Thyroid gland (tissue), 4 donors: ENCODE results near the gene EXOC4. TPM values are rescaled to one million over a fixed set of nuclear protein-coding genes. Genes with fewer than 3 reads are reported as not detected.

Source experiments
- DNase-seq, 2 donors: peaks; one replicate each; pipeline ENCODE4 v3.0.0-alpha.2; 2019
- H3K27ac ChIP-seq, 3 donors: fragments of 200-600 bp; sonication (generic); 1 replicate in 2 of 3; 2 replicates in 1 of 3; pipeline ENCODE4 v1.5.1; 2016 to 2019; ENCODE audit warnings: mild to moderate bottlenecking in 1 of 3, moderate library complexity in 1 of 3
- H3K27me3 ChIP-seq: fragments of 200-600 bp; sonication (generic); one replicate; pipeline ENCODE4 v1.5.1; 2019
- H3K36me3 ChIP-seq, 2 donors: fragments of 200-600 bp; sonication (generic); one replicate each; pipeline ENCODE4 v1.5.1; 2016 to 2019
- H3K4me1 ChIP-seq, 2 donors: fragments of 200-600 bp; sonication (generic); one replicate each; pipeline ENCODE4 v1.5.1; 2017 to 2019
- H3K4me3 ChIP-seq, 3 donors: fragments of 200-600 bp; sonication (generic); replicated peaks in 1 of 3; 1 replicate in 2 of 3; 2 replicates in 1 of 3; pipeline ENCODE4 v1.5.1; 2016; ENCODE audit warnings: mild to moderate bottlenecking in 1 of 3
- H3K9me3 ChIP-seq: fragments of 200-600 bp; sonication (generic); one replicate; pipeline ENCODE4 v1.5.1; 2017
- POLR2A ChIP-seq, 2 donors: fragments of 450-650 bp; IDR thresholded peaks; one replicate each; pipeline ENCODE4 v1.6.1; 2017; ENCODE audit warnings: antibody characterized with exemption in 2 of 2, mild to moderate bottlenecking in 2 of 2, moderate library complexity in 1 of 2
- WGBS, 2 donors: methylation state at CpG; one replicate each; pipeline ENCODE4 v1.1.5; 2017; 5-methylcytosine and 5-hydroxymethylcytosine counted together
- intact Hi-C: fragments of 100-400 bp; cut with DNase I; formaldehyde crosslinking; loops from one replicate; pipeline ENCODE4 v1.15.1; 2023
- total RNA-seq, 4 donors: library from RNA; depleted of rRNA; stranded (reverse); fragments of >200 nt; gene quantifications; one replicate each; pipeline ENCODE4 v1.2.3, GENCODE V29; 2016
- TF ChIP-seq, protein P1 (sequence below), 6 experiments: fragments of 200-600 bp in 3 of 6; fragments of 450-650 bp in 3 of 6; sonication (generic) in 3 of 6; IDR thresholded peaks; one replicate each; pipeline ENCODE4 v1.5.1; 2016 to 2019; ENCODE audit warnings: antibody characterized with exemption in 6 of 6, mild to moderate bottlenecking in 2 of 6, inconsistent platforms in 1 of 6, moderate library complexity in 1 of 6

EXOC4 gene
- total RNA-seq, 4 donors from 2014 or later: 74.0 to 116 (median 107) TPM

DNA sequence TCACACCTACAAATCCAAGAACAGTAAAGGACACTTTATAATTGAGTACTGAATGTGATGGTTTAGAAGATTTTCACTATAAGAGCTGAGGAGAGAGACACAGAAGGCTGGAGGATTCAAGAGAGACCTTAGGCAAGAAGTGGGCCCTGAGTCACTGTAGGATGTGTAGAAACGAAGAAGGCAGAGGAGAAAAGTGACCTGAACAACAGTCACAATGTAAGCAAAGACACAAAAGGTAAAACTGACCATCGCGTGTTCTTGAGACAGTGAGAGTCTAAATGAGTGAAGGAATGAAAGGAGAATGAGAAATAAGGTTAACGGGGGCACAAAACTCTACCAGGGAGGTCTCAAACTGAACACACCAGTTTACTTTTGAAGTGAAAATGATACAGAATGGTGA lies 576.0 kb downstream of the EXOC4 start:
- no peaks in the 10 kb centered on the region for H3K36me3 ChIP-seq
- TF ChIP-seq, protein P1, sequence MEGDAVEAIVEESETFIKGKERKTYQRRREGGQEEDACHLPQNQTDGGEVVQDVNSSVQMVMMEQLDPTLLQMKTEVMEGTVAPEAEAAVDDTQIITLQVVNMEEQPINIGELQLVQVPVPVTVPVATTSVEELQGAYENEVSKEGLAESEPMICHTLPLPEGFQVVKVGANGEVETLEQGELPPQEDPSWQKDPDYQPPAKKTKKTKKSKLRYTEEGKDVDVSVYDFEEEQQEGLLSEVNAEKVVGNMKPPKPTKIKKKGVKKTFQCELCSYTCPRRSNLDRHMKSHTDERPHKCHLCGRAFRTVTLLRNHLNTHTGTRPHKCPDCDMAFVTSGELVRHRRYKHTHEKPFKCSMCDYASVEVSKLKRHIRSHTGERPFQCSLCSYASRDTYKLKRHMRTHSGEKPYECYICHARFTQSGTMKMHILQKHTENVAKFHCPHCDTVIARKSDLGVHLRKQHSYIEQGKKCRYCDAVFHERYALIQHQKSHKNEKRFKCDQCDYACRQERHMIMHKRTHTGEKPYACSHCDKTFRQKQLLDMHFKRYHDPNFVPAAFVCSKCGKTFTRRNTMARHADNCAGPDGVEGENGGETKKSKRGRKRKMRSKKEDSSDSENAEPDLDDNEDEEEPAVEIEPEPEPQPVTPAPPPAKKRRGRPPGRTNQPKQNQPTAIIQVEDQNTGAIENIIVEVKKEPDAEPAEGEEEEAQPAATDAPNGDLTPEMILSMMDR (IDR thresholded peaks at IDR 0.05): no peak
- TF ChIP-seq POLR2A (IDR thresholded peaks at IDR 0.05): no peak
- peaks cover 0 to 7% of the 10 kb centered on the region in 2 donors for H3K4me1 ChIP-seq
- intact Hi-C loops: no loop called here
- no peak overlapping the region for H3K27ac ChIP-seq
- 89 to 91% methylated on average over 4 of the region's 4 CpGs for WGBS, 2 donors
- no peaks in the 10 kb centered on the region for H3K9me3 ChIP-seq
- no peak for DNase-seq
- H3K4me3 ChIP-seq: no peak overlapping the region
- no peaks in the 10 kb centered on the region for H3K27me3 ChIP-seq

DNA sequence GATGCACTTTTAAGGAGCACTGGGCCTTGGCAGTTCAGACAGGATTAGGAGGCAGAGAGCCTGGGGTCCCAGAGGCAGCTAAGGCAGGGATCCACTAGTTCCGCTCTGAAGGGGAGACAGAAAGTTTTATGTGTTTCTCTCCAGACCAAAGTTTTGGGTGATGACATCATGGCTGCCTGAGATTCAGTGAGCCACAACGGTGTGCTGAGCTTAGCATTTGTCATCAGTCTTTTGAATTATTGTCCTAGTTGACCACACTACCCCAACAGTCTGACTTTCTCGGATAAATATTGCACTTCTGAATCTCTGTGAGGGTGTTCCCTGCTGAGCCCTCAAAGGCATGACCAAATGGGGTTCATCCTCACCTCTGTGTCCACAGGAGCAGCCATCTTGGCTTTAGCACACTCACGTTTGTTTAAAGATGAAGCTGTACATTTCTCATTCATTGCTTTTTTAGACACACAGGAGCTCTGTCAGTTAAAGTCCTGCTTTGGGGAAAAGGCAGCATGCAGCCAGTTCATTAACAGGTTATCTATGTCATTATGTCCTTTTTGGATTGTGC lies 576.5 kb downstream of the EXOC4 start:
- intact Hi-C loops: no loop called here
- no peaks in the 10 kb centered on the region for H3K27me3 ChIP-seq
- no peak overlapping the region for H3K27ac ChIP-seq
- H3K4me3 ChIP-seq: no peak overlapping the region
- peaks cover 0 to 7% of the 10 kb centered on the region in 2 donors for H3K4me1 ChIP-seq
- H3K36me3 ChIP-seq: no peaks in the 10 kb centered on the region
- TF ChIP-seq POLR2A (IDR thresholded peaks at IDR 0.05): no peak
- TF ChIP-seq, protein P1 (IDR thresholded peaks at IDR 0.05): no peak
- 80 to 82% methylated on average over 4 of the region's 4 CpGs for WGBS, 2 donors
- no peaks in the 10 kb centered on the region for H3K9me3 ChIP-seq
- peak; percentile 27 to 31 for DNase-seq

DNA sequence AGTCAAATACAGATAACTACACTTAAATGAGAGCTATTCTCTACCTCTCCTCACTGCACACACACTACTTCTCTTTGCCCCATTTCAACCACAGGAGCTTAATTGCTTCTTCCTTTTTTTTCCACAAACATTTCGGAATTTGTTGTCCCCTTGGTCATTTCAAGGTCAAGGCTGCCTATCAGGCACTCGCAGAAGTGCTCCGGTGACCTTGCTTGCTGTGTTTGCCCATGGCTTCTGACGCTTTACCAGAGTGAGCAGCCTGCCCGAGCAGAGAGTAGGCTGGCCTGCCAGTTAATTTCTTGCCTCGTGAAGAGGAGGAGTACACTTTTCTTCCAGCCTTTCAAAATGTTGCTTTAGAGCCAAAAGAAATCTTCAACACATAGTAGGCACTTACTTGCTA lies 577.2 kb downstream of the EXOC4 start:
- DNase-seq: no peak
- Histone ChIP-seq H3K4me1 (peaks cover 0 to 7% of the 10 kb centered on the region in 2 donors), H3K4me3 (no peak overlapping the region), H3K9me3 (no peaks in the 10 kb centered on the region), H3K27me3 (no peaks in the 10 kb centered on the region), H3K27ac (no peak overlapping the region), H3K36me3 (no peaks in the 10 kb centered on the region)
- intact Hi-C loops: no loop called here
- 90 to 94% methylated on average over 6 of the region's 6 CpGs for WGBS, 2 donors
- TF ChIP-seq POLR2A (IDR thresholded peaks at IDR 0.05): no peak
- TF ChIP-seq, protein P1 (IDR thresholded peaks at IDR 0.05): no peak

DNA sequence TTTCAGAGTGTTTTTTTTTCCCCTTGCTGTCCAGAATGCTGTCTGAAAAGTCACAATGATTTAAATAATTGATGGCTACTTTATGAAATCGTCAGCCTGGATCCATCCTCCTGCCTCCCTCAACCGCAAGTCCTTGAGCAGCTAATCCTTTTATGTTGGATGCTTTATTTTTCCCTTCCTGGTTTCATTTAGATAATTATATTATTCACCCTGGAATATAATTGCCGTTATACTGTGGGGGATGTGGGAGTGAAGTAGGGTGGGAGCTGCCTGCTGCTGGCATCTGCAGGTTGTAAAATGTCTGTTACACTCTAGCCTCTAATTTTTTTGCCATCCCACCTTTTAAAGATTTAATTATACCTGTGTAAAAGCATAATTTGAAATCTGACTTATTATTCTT lies 583.8 kb downstream of the EXOC4 start:
- no peak overlapping the region for H3K27ac ChIP-seq
- no peak overlapping the region for H3K4me3 ChIP-seq
- TF ChIP-seq, protein P1 (IDR thresholded peaks at IDR 0.05): no peak
- no peak for TF ChIP-seq POLR2A (IDR thresholded peaks at IDR 0.05)
- intact Hi-C loops: no loop called here
- no peaks in the 10 kb centered on the region for H3K9me3 ChIP-seq
- DNase-seq: no peak
- H3K36me3 ChIP-seq: no peaks in the 10 kb centered on the region
- no peaks in the 10 kb centered on the region for H3K27me3 ChIP-seq
- WGBS, 2 donors: 88 to 89% methylated on average over 3 of the region's 3 CpGs
- H3K4me1 ChIP-seq: no peaks in the 10 kb centered on the region

DNA sequence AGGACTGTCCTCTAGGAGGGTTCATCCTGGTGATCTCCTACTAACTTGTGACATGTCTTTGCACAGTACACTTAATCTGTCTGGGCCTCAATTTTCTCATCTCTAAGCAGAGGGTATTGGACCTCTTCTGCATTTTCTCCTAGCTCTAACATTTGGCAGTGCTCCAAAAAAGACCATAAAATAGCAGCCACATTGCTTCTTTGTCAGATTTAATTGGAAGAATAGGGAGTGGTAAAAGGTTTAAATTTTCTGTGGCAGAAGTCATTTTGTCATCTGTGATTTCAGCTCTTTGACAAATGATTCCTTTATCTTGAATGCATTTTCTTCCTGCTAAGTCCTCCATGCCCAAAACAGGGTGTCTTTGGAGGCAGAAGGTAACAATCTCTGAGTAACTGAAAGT lies 584.3 kb downstream of the EXOC4 start:
- Histone ChIP-seq H3K27me3 (no peaks in the 10 kb centered on the region), H3K4me3 (no peak overlapping the region), H3K36me3 (no peaks in the 10 kb centered on the region), H3K4me1 (no peaks in the 10 kb centered on the region), H3K9me3 (no peaks in the 10 kb centered on the region), H3K27ac (no peak overlapping the region)
- TF ChIP-seq, protein P1 (IDR thresholded peaks at IDR 0.05): no peak
- no peak for TF ChIP-seq POLR2A (IDR thresholded peaks at IDR 0.05)
- DNase-seq: no peak
- intact Hi-C loops: no loop called here
